G401 (cell line): ENCODE results near the gene ZNF414. TPM values are rescaled to one million over a fixed set of nuclear protein-coding genes. Genes with fewer than 3 reads are reported as not detected.

Source experiments
- DNase-seq: peaks from one replicate; pipeline ENCODE4 v3.0.0-alpha.2; 2015; ENCODE audit warnings: low spot score
- in situ Hi-C: cut with HindIII; loops from 2 replicates; pipeline ENCODE4 v1.10.0; 2016; ENCODE audit warnings: low sequenced_read_pairs, mixed read lengths
- total RNA-seq: library from RNA; depleted of rRNA; stranded (reverse); fragments of >200 nt; shearing (Covaris generic); gene quantifications from 2 replicates; pipeline ENCODE4 v1.2.3, GENCODE V29; 2014

Gene ZNF414
- total RNA-seq, 1 experiment from 2014 or later: not detected

GRCh38 chr19:8500158-8500557, 13.8 kb downstream of the ZNF414 start:
- DNase-seq: no peak
- in situ Hi-C loops: no loop called here

GRCh38 chr19:8499048-8499833, 14.7 kb downstream of the ZNF414 start:
- no peak for DNase-seq
- in situ Hi-C loops: no loop called here

- in situ Hi-C loops: no loop called here
Measured at GRCh38 chr19:8498295-8498694, 15.7 kb downstream of the ZNF414 start.

GRCh38 chr19:8494158-8494557, 19.8 kb downstream of the ZNF414 start:
- in situ Hi-C loops: no loop called here

More at GRCh38 chr19:8498295-8498694, 15.7 kb downstream of the ZNF414 start:
- DNase-seq: no peak

GRCh38 chr19:8491574-8491973, 22.4 kb downstream of the ZNF414 start:
- in situ Hi-C loops: no loop called here
- DNase-seq: no peak

More at GRCh38 chr19:8494158-8494557, 19.8 kb downstream of the ZNF414 start:
- no peak for DNase-seq

- no peak for DNase-seq
- in situ Hi-C loops: no loop called here
Measured at GRCh38 chr19:8490873-8491272, 23.1 kb downstream of the ZNF414 start.

GRCh38 chr19:8490395-8490760, 23.6 kb downstream of the ZNF414 start:
- no peak for DNase-seq
- in situ Hi-C loops: no loop called here

- in situ Hi-C loops: no loop called here
- DNase-seq: no peak
Measured at GRCh38 chr19:8489561-8490394, 24.2 kb downstream of the ZNF414 start.

GRCh38 chr19:8488365-8488764, 25.6 kb downstream of the ZNF414 start:
- no peak for DNase-seq

GRCh38 chr19:8487137-8487851, 26.7 kb downstream of the ZNF414 start:
- in situ Hi-C loops: no loop called here
- no peak for DNase-seq

More at GRCh38 chr19:8488365-8488764, 25.6 kb downstream of the ZNF414 start:
- in situ Hi-C loops: no loop called here

GRCh38 chr19:8486661-8487136, 27.3 kb downstream of the ZNF414 start:
- no peak for DNase-seq
- in situ Hi-C loops: no loop called here

GRCh38 chr19:8485561-8486371, 28.2 kb downstream of the ZNF414 start:
- in situ Hi-C loops: no loop called here
- DNase-seq: no peak

- in situ Hi-C loops: no loop called here
- no peak for DNase-seq
Measured at GRCh38 chr19:8484331-8484894, 29.6 kb downstream of the ZNF414 start.

- in situ Hi-C loops: no loop called here
- DNase-seq: no peak
Measured at GRCh38 chr19:8483165-8483564, 30.8 kb downstream of the ZNF414 start.

GRCh38 chr19:8482696-8483095, 31.3 kb downstream of the ZNF414 start:
- no peak for DNase-seq
- in situ Hi-C loops: no loop called here

GRCh38 chr19:8481616-8482015, 32.4 kb downstream of the ZNF414 start:
- no peak for DNase-seq
- in situ Hi-C loops: no loop called here

GRCh38 chr19:8481201-8481600, 32.8 kb downstream of the ZNF414 start:
- no peak for DNase-seq
- in situ Hi-C loops: no loop called here

GRCh38 chr19:8478598-8478997, 35.4 kb downstream of the ZNF414 start:
- no peak for DNase-seq
- in situ Hi-C loops: no loop called here

- DNase-seq: no peak
- in situ Hi-C loops: no loop called here
Measured at GRCh38 chr19:8477889-8478288, 36.1 kb downstream of the ZNF414 start.
